Transverse colon (tissue), 4 donors: ENCODE measurements around the gene APMAP.
"Not testable (repeated sequence)": the region's sequence is repeated elsewhere in the genome, so short reads cannot be mapped to it uniquely, and the experiment has no call there.

Experiments
- CTCF ChIP-seq, 5 experiments: fragments of 200-600 bp in 3 of 5; fragments of 450-650 bp in 2 of 5; sonication (generic) in 3 of 5; IDR thresholded peaks; 1 replicate in 2 of 5; 2 replicates in 3 of 5; pipeline ENCODE4 v1.5.1; 2016 to 2017; ENCODE audit warnings: antibody characterized with exemption in 5 of 5, inconsistent platforms in 3 of 5, mild to moderate bottlenecking in 2 of 5, moderate library complexity in 1 of 5
- EP300 ChIP-seq: sonication (generic); formaldehyde crosslinking; IDR thresholded peaks from one replicate; pipeline ENCODE4 v1.6.1; 2017; ENCODE audit warnings: antibody characterized with exemption, low read depth
- POLR2A ChIP-seq: fragments of 450-650 bp; IDR thresholded peaks from one replicate; pipeline ENCODE4 v1.6.1; 2016; ENCODE audit warnings: antibody characterized with exemption, mild to moderate bottlenecking, moderate library complexity
- POLR2AphosphoS5 ChIP-seq, 3 donors: sonication (generic); formaldehyde crosslinking; IDR thresholded peaks; one replicate each; pipeline ENCODE4 v1.6.1; 2016; ENCODE audit warnings: antibody characterized with exemption in 3 of 3

GRCh38 chr20:24920706-24921105 is 71.8 kb downstream of the APMAP start:
- not testable (repeated sequence) for TF ChIP-seq CTCF (IDR thresholded peaks at IDR 0.05); POLR2AphosphoS5 (IDR thresholded peaks at IDR 0.05); POLR2A; EP300
